GM21723 (cell line): Measurements from ENCODE around the gene LMBR1.
"Not testable (repeated sequence)": the region's sequence is repeated elsewhere in the genome, so short reads cannot be mapped to it uniquely, and the experiment has no call there.

Source experiments
- ATAC-seq: cut with Tn5 transposase; IDR thresholded peaks from one replicate; pipeline ENCODE4 v1.9.1; 2021; ENCODE audit warnings: mild to moderate bottlenecking, moderate library complexity; ENCODE audit not compliant: unreplicated experiment

Gene LMBR1

GRCh38 chr7:156906200-156906649 is 13.2 kb upstream of the LMBR1 start:
- ATAC-seq, result no peak

GRCh38 chr7:156903232-156903909 is 10.4 kb upstream of the LMBR1 start:
- no peak for ATAC-seq

- not testable (repeated sequence) for ATAC-seq
These were observed 7.1 kb upstream of the LMBR1 start for GRCh38 chr7:156900093-156900492.

GRCh38 chr7:156898938-156899337 is 6.0 kb upstream of the LMBR1 start:
- ATAC-seq, result no peak

- ATAC-seq, result no peak
These were observed 4.7 kb upstream of the LMBR1 start for GRCh38 chr7:156897673-156898072.

- no peak for ATAC-seq
These were observed 3.5 kb upstream of the LMBR1 start for GRCh38 chr7:156896388-156897022.

GRCh38 chr7:156895024-156895780 is 2.2 kb upstream of the LMBR1 start:
- ATAC-seq, result no peak

- ATAC-seq, result peak; percentile 26
These were observed 742 bp downstream of the LMBR1 start for GRCh38 chr7:156892081-156892800.

- ATAC-seq, result no peak
These were observed 3.2 kb downstream of the LMBR1 start for GRCh38 chr7:156889746-156890145.

GRCh38 chr7:156889089-156889488 is 3.9 kb downstream of the LMBR1 start:
- ATAC-seq, result no peak

GRCh38 chr7:156886020-156886795 is 6.8 kb downstream of the LMBR1 start:
- no peak for ATAC-seq

- no peak for ATAC-seq
These were observed 11.3 kb downstream of the LMBR1 start for GRCh38 chr7:156881679-156882078.

- no peak for ATAC-seq
These were observed 17.2 kb downstream of the LMBR1 start for GRCh38 chr7:156875766-156876165.

GRCh38 chr7:156868363-156868762 is 24.6 kb downstream of the LMBR1 start:
- not testable (repeated sequence) for ATAC-seq

- ATAC-seq, result no peak
These were observed 27.5 kb downstream of the LMBR1 start for GRCh38 chr7:156865493-156865892.

GRCh38 chr7:156862022-156862421 is 31.0 kb downstream of the LMBR1 start:
- ATAC-seq, result not testable (repeated sequence)

GRCh38 chr7:156861212-156861611 is 31.8 kb downstream of the LMBR1 start:
- ATAC-seq, result no peak

- not testable (repeated sequence) for ATAC-seq
These were observed 32.9 kb downstream of the LMBR1 start for GRCh38 chr7:156860099-156860498.

- no peak for ATAC-seq
These were observed 34.5 kb downstream of the LMBR1 start for GRCh38 chr7:156858523-156858922.

- ATAC-seq, result no peak
These were observed 35.2 kb downstream of the LMBR1 start for GRCh38 chr7:156857757-156858156.
